CD14-positive monocyte (primary cell): ENCODE results near the gene LCE7A. TPM values are rescaled to one million over a fixed set of nuclear protein-coding genes. Genes with fewer than 3 reads are reported as not detected.

Experiments used
- DNase-seq, 3 donors: peaks; one replicate each; pipeline ENCODE4 v3.0.0-alpha.2; 2011 to 2022
- H2AFZ ChIP-seq: 2 replicates; pipeline ENCODE4 v1.6.0; 2012; ENCODE audit warnings: mild to moderate bottlenecking, low read depth, low read length, inconsistent platforms; ENCODE audit not compliant: insufficient read depth, poor library complexity, severe bottlenecking
- H3K27ac ChIP-seq, 2 donors: 1 replicate in 1 of 2; 2 replicates in 1 of 2; pipeline ENCODE4 v1.5.1; 2012 to 2013; ENCODE audit warnings: low read length in 2 of 2, control low read depth in 1 of 2, inconsistent platforms in 1 of 2, low read depth in 1 of 2, mild to moderate bottlenecking in 1 of 2
- H3K27me3 ChIP-seq, 2 donors: one replicate each; pipeline versions ENCODE4 v1.6.0 to v1.6.1; 2011 to 2013; ENCODE audit warnings: low read length in 2 of 2; ENCODE audit not compliant: control insufficient read depth in 2 of 2, insufficient read depth in 2 of 2
- H3K36me3 ChIP-seq, 2 donors: replicated peaks in 1 of 2; 1 replicate in 1 of 2; 2 replicates in 1 of 2; pipeline versions ENCODE4 v1.5.1 to v1.6.1; 2012 to 2013; ENCODE audit warnings: low read length in 2 of 2, control low read depth in 1 of 2, inconsistent platforms in 1 of 2, mild to moderate bottlenecking in 1 of 2; ENCODE audit not compliant: insufficient read depth in 2 of 2, control insufficient read depth in 1 of 2
- H3K4me1 ChIP-seq, 2 donors: 1 replicate in 1 of 2; 2 replicates in 1 of 2; pipeline versions ENCODE4 v1.5.1 to v1.6.1; 2012 to 2013; ENCODE audit warnings: low read length in 2 of 2, control low read depth in 1 of 2, inconsistent platforms in 1 of 2, mild to moderate bottlenecking in 1 of 2, moderate library complexity in 1 of 2; ENCODE audit not compliant: insufficient read depth in 2 of 2, control insufficient read depth in 1 of 2
- H3K4me2 ChIP-seq: replicated peaks from 2 replicates; pipeline ENCODE3; 2012; ENCODE audit warnings: low read length, moderate library complexity, mild to moderate bottlenecking; ENCODE audit not compliant: poor library complexity, severe bottlenecking; ENCODE audit errors: extremely low read depth
- H3K4me3 ChIP-seq, 3 experiments: fragments of 200-600 bp in 1 of 3; sonication (generic) in 1 of 3; replicated peaks in 1 of 3; 1 replicate in 2 of 3; 2 replicates in 1 of 3; pipeline ENCODE4 v1.5.1; 2011 to 2013; ENCODE audit warnings: low read length in 3 of 3, mild to moderate bottlenecking in 3 of 3, control low read depth in 2 of 3, low read depth in 2 of 3, inconsistent platforms in 1 of 3, moderate library complexity in 1 of 3
- H3K79me2 ChIP-seq: 2 replicates; pipeline ENCODE4 v1.6.0; 2012; ENCODE audit warnings: mild to moderate bottlenecking, control low read depth, inconsistent platforms, low read length, moderate library complexity; ENCODE audit not compliant: insufficient read depth
- H3K9ac ChIP-seq: 2 replicates; pipeline ENCODE4 v1.6.0; 2017; ENCODE audit warnings: low read length, mild to moderate bottlenecking; ENCODE audit not compliant: insufficient read depth, poor library complexity, severe bottlenecking
- H3K9me3 ChIP-seq, 2 donors: replicated peaks in 1 of 2; 1 replicate in 1 of 2; 2 replicates in 1 of 2; pipeline versions ENCODE4 v1.5.1 to v1.6.1; 2012 to 2013; ENCODE audit warnings: low read length in 2 of 2, control low read depth in 1 of 2; ENCODE audit not compliant: control insufficient read depth in 1 of 2, insufficient read depth in 1 of 2
- H4K20me1 ChIP-seq: 2 replicates; pipeline ENCODE4 v1.6.0; 2012; ENCODE audit warnings: mild to moderate bottlenecking, low read length, control low read depth, moderate library complexity; ENCODE audit not compliant: insufficient read depth
- H3K27ac Mint-ChIP-seq, 7 donors: one replicate each; pipeline ENCODE4 v1.8.0; 2020; ENCODE audit warnings: mild to moderate bottlenecking in 7 of 7, mixed read lengths in 7 of 7, moderate library complexity in 6 of 7, inconsistent platforms in 2 of 7
- H3K27me3 Mint-ChIP-seq, 3 donors: one replicate each; pipeline ENCODE4 v1.8.0; 2021 to 2022; ENCODE audit warnings: low read depth in 3 of 3, mild to moderate bottlenecking in 3 of 3, mixed read lengths in 3 of 3, moderate library complexity in 3 of 3, inconsistent platforms in 1 of 3
- H3K36me3 Mint-ChIP-seq, 2 donors: one replicate each; pipeline ENCODE4 v1.8.0; 2020; ENCODE audit warnings: mixed read lengths in 2 of 2, inconsistent platforms in 1 of 2, mild to moderate bottlenecking in 1 of 2
- H3K4me1 Mint-ChIP-seq: one replicate; pipeline ENCODE4 v1.8.0; 2020; ENCODE audit warnings: mild to moderate bottlenecking, mixed read lengths
- H3K4me3 Mint-ChIP-seq, 2 donors: one replicate each; pipeline ENCODE4 v1.8.0; 2020; ENCODE audit warnings: mild to moderate bottlenecking in 2 of 2, mixed read lengths in 2 of 2, moderate library complexity in 1 of 2
- H3K9me3 Mint-ChIP-seq, 7 donors: one replicate each; pipeline ENCODE4 v1.8.0; 2020 to 2022; ENCODE audit warnings: mixed read lengths in 7 of 7, mild to moderate bottlenecking in 6 of 7, moderate library complexity in 6 of 7, inconsistent platforms in 2 of 7
- CTCF ChIP-seq: fragments of 200-600 bp; IDR thresholded peaks from one replicate; pipeline ENCODE4 v1.8.0; 2022; ENCODE audit warnings: antibody characterized with exemption, mild to moderate bottlenecking
- WGBS: methylation state at CpG from one replicate; pipeline ENCODE4 v1.1.5; 2013; ENCODE audit warnings: missing lambda C conversion rate; ENCODE audit not compliant: insufficient coverage; 5-methylcytosine and 5-hydroxymethylcytosine counted together
- intact Hi-C, 2 donors: fragments of 100-400 bp; cut with micrococcal nuclease; formaldehyde crosslinking; loops; one replicate each; pipeline versions ENCODE4 v1.15.0 to v1.15.1; 2023
- polyA plus RNA-seq, 3 donors: library from polyadenylated mRNA; depleted of rRNA in 1 of 3; unstranded in 2 of 3; stranded (reverse) in 1 of 3; fragments of 300-500 nt in 2 of 3; fragments of >200 nt in 1 of 3; fragmentation: Illumina TruSeq in 2 of 3; gene quantifications; 1 replicate in 2 of 3; 2 replicates in 1 of 3; pipeline ENCODE4 v1.2.3, GENCODE V29; 2012 to 2021

Gene LCE7A
- polyA plus RNA-seq, 3 donors: not detected

- H2AFZ ChIP-seq: no peak within 1 kb of the TSS
- H3K4me3 ChIP-seq: no peak within 1 kb of the TSS
- 94% methylated on average over 2 of the region's 3 CpGs for WGBS
- TF ChIP-seq CTCF: no peak
- Mint-ChIP-seq H3K36me3 (no peaks in the 10 kb centered on the region), H3K4me1 (no peaks in the 10 kb centered on the region), H3K4me3 (no peak within 1 kb of the TSS), H3K27me3 (peaks cover 0 to 13% (median 5%) of the 10 kb centered on the region in 3 donors), H3K27ac (no peak within 1 kb of the TSS), H3K9me3 (peaks cover 0 to 3% (median 0%) of the 10 kb centered on the region in 7 donors)
- H3K9me3 ChIP-seq: no peaks in the 10 kb centered on the region
- H3K36me3 ChIP-seq: no peaks in the 10 kb centered on the region
- DNase-seq: no peak
- no peaks in the 10 kb centered on the region for H3K27me3 ChIP-seq
- H3K4me2 ChIP-seq: no peak within 1 kb of the TSS
- H3K79me2 ChIP-seq: no peaks in the 10 kb centered on the region
- H4K20me1 ChIP-seq: no peaks in the 10 kb centered on the region
- H3K27ac ChIP-seq: no peak within 1 kb of the TSS
- no peak within 1 kb of the TSS for H3K9ac ChIP-seq
- intact Hi-C loops: no loop called here
- no peaks in the 10 kb centered on the region for H3K4me1 ChIP-seq
Observed at GRCh38 chr1:152842556-152842955, 17.2 kb upstream of the LCE7A start, which contains the start of gene LCE6A. TSS of gene LCE6A (plus strand) at chr1:152842856. CDS start at chr1:152843521, 665 bp downstream.

GRCh38 chr1:152855661-152856060, 4.1 kb upstream of the LCE7A start:
- no peak overlapping the region for H3K27ac Mint-ChIP-seq
- no peaks in the 10 kb centered on the region for H3K4me1 Mint-ChIP-seq
- Histone ChIP-seq H3K36me3 (no peaks in the 10 kb centered on the region), H3K4me3 (no peak overlapping the region), H4K20me1 (no peaks in the 10 kb centered on the region), H3K79me2 (no peaks in the 10 kb centered on the region), H3K4me2 (no peak overlapping the region), H3K9ac (no peak overlapping the region), H3K9me3 (no peaks in the 10 kb centered on the region), H3K4me1 (no peaks in the 10 kb centered on the region), H3K27me3 (no peaks in the 10 kb centered on the region), H3K27ac (no peak overlapping the region), H2AFZ (no peak overlapping the region)
- H3K36me3 Mint-ChIP-seq: no peaks in the 10 kb centered on the region
- WGBS: 70% methylated on average over 2 of the region's 2 CpGs
- no peak for TF ChIP-seq CTCF
- DNase-seq: no peak
- H3K4me3 Mint-ChIP-seq: no peak overlapping the region
- intact Hi-C loops: no loop called here
- H3K27me3 Mint-ChIP-seq: peaks cover 0 to 5% (median 1%) of the 10 kb centered on the region in 3 donors
- peaks cover 0 to 8% (median 0%) of the 10 kb centered on the region in 7 donors for H3K9me3 Mint-ChIP-seq
